Vagina (tissue), 2 donors: ENCODE measurements around the gene ZNF783.

ENCODE experiments used
- CTCF ChIP-seq, 3 experiments: fragments of 450-650 bp in 2 of 3; fragments of 200-600 bp in 1 of 3; sonication (generic) in 1 of 3; IDR thresholded peaks; one replicate each; pipeline ENCODE4 v1.5.1; 2017 to 2019; ENCODE audit warnings: antibody characterized with exemption in 3 of 3, mild to moderate bottlenecking in 2 of 3, moderate library complexity in 2 of 3
- POLR2A ChIP-seq, 2 donors: fragments of 450-650 bp; IDR thresholded peaks; one replicate each; pipeline ENCODE4 v1.6.1; 2017; ENCODE audit warnings: antibody characterized with exemption in 2 of 2, mild to moderate bottlenecking in 2 of 2, moderate library complexity in 2 of 2
- POLR2AphosphoS5 ChIP-seq, 2 donors: sonication (generic); formaldehyde crosslinking; IDR thresholded peaks; one replicate each; pipeline ENCODE4 v1.9.0; 2017; ENCODE audit warnings: antibody characterized with exemption in 2 of 2, mild to moderate bottlenecking in 2 of 2, low read depth in 1 of 2; ENCODE audit not compliant: insufficient read depth in 1 of 2

GRCh38 chr7:149285603-149286002 is 23.6 kb downstream of the ZNF783 start:
- TF ChIP-seq CTCF (IDR thresholded peaks at IDR 0.05): no peak
- TF ChIP-seq POLR2A (IDR thresholded peaks at IDR 0.05): no peak
- no peak for TF ChIP-seq POLR2AphosphoS5 (IDR thresholded peaks at IDR 0.05; ENCODE audit: insufficient read depth in 1 of 2, low read depth in 1 of 2)
